HepG2 (cell line): ENCODE results near the gene GPBP1.

Experiments used
- CREB1 ChIP-seq, 2 experiments: fragments of 450-650 bp in 1 of 2; IDR thresholded peaks; 2 replicates each; pipeline ENCODE4 v1.6.1; 2016 to 2017; ENCODE audit warnings: control low read depth in 1 of 2, mild to moderate bottlenecking in 1 of 2, missing compliant biosample characterization in 1 of 2, missing genetic modification characterization in 1 of 2
- GTF2F1 ChIP-seq: fragments of 150-350 bp; IDR thresholded peaks from 2 replicates; pipeline ENCODE4 v1.6.1; 2014; ENCODE audit warnings: low read length
- POLR2A ChIP-seq, 2 experiments: IDR thresholded peaks; 2 replicates each; pipeline ENCODE4 v1.6.1; 2011; ENCODE audit warnings: low read depth in 2 of 2, low read length in 2 of 2, mild to moderate bottlenecking in 1 of 2, moderate library complexity in 1 of 2; ENCODE audit not compliant: insufficient read depth in 1 of 2
- TBL1XR1 ChIP-seq: fragments of 150-350 bp; IDR thresholded peaks from 2 replicates; pipeline ENCODE4 v1.6.1; 2014; ENCODE audit warnings: borderline replicate concordance, low read length; ENCODE audit not compliant: partially characterized antibody
- TP53 ChIP-seq: sonication (generic); formaldehyde crosslinking; conservative IDR thresholded peaks from 2 replicates; pipeline ENCODE4 v1.4.0; 2020; ENCODE audit warnings: missing genetic modification reagents
- ZKSCAN1 ChIP-seq: fragments of 150-350 bp; IDR thresholded peaks from 2 replicates; pipeline ENCODE4 v1.6.1; 2014; ENCODE audit warnings: low read length
- ZNF530 ChIP-seq: sonication (generic); formaldehyde crosslinking; IDR thresholded peaks from 2 replicates; pipeline ENCODE4 v1.5.0; 2020; ENCODE audit warnings: low read depth, mild to moderate bottlenecking, missing genetic modification reagents
- ZNF589 ChIP-seq: sonication (generic); formaldehyde crosslinking; conservative IDR thresholded peaks from 2 replicates; pipeline ENCODE4 v1.8.0; 2022; ENCODE audit warnings: mild to moderate bottlenecking, moderate library complexity, missing genetic modification reagents
- TF ChIP-seq, protein P1 (sequence below): sonication (generic); formaldehyde crosslinking; IDR thresholded peaks from 2 replicates; pipeline ENCODE4 v1.4.0; 2020; ENCODE audit warnings: missing genetic modification reagents
- TF ChIP-seq, protein P2 (sequence below): sonication (generic); formaldehyde crosslinking; IDR thresholded peaks from 2 replicates; pipeline ENCODE4 v1.5.0; 2020; ENCODE audit warnings: mild to moderate bottlenecking, missing genetic modification reagents, moderate library complexity

DNA sequence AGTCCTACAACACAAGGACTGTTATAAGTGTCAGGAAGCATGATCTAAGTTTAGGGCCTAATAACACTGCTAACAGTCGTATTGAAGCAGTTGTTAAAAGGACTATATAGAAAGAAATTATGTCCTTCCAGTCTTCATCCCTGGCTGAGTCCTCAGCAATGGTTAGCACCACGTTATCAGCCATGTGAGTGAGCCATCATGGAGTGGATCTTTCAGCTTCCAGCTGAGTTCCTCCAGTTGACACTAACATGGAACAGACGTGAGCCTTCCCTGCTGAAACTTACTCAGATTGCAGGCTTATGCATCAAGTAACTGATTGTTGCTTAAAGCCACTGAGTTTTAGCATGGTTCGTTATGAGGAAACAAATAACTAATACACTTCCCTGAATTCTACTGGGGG lies 21.5 kb upstream of the GPBP1 start:
- TF ChIP-seq TBL1XR1 (no peak), CREB1 (IDR thresholded peaks at IDR 0.05) (no peak), CREB1 (CRISPR knock-in tag; IDR thresholded peaks at IDR 0.05) (no peak), TP53 (CRISPR knock-in tag) (no peak), ZKSCAN1 (no peak), GTF2F1 (no peak), ZNF589 (CRISPR knock-in tag) (no peak), ZNF530 (CRISPR knock-in tag) (no peak), POLR2A (IDR thresholded peaks at IDR 0.05; ENCODE audit: insufficient read depth in 1 of 2, low read depth in 2 of 2, low read length in 2 of 2) (no peak)
- TF ChIP-seq, protein P1, sequence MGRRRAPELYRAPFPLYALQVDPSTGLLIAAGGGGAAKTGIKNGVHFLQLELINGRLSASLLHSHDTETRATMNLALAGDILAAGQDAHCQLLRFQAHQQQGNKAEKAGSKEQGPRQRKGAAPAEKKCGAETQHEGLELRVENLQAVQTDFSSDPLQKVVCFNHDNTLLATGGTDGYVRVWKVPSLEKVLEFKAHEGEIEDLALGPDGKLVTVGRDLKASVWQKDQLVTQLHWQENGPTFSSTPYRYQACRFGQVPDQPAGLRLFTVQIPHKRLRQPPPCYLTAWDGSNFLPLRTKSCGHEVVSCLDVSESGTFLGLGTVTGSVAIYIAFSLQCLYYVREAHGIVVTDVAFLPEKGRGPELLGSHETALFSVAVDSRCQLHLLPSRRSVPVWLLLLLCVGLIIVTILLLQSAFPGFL (CRISPR knock-in tag): no peak
- TF ChIP-seq, protein P2, sequence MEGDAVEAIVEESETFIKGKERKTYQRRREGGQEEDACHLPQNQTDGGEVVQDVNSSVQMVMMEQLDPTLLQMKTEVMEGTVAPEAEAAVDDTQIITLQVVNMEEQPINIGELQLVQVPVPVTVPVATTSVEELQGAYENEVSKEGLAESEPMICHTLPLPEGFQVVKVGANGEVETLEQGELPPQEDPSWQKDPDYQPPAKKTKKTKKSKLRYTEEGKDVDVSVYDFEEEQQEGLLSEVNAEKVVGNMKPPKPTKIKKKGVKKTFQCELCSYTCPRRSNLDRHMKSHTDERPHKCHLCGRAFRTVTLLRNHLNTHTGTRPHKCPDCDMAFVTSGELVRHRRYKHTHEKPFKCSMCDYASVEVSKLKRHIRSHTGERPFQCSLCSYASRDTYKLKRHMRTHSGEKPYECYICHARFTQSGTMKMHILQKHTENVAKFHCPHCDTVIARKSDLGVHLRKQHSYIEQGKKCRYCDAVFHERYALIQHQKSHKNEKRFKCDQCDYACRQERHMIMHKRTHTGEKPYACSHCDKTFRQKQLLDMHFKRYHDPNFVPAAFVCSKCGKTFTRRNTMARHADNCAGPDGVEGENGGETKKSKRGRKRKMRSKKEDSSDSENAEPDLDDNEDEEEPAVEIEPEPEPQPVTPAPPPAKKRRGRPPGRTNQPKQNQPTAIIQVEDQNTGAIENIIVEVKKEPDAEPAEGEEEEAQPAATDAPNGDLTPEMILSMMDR: no peak
